GM12874 (cell line): ENCODE measurements around the gene PSRC1.

ENCODE experiments used
- TF ChIP-seq, protein P1 (sequence below): IDR thresholded peaks from 2 replicates; pipeline ENCODE4 v1.5.1; 2011; ENCODE audit warnings: low read depth, mild to moderate bottlenecking, control low read depth, low read length, moderate library complexity; ENCODE audit not compliant: insufficient read depth

The PSRC1 gene

DNA sequence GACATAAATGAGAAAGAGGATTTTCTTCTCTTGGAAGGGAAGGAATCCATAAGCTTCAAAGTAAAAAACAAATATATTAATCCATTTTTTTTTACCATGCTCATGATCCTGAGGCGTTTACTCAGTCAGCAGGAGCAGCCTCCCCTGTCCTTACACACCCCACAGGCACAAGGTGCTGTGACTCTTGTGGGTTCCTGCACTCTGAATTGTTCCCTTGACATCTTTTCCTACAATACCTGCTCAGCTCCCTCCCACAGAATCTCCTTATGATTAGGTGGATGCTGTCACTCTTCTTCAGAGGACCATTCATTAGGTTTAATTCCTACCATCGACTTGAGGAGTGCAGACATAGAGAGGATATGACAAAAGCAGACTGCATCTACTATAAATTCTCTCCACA lies 10.1 kb upstream of the PSRC1 start:
- TF ChIP-seq, protein P1, sequence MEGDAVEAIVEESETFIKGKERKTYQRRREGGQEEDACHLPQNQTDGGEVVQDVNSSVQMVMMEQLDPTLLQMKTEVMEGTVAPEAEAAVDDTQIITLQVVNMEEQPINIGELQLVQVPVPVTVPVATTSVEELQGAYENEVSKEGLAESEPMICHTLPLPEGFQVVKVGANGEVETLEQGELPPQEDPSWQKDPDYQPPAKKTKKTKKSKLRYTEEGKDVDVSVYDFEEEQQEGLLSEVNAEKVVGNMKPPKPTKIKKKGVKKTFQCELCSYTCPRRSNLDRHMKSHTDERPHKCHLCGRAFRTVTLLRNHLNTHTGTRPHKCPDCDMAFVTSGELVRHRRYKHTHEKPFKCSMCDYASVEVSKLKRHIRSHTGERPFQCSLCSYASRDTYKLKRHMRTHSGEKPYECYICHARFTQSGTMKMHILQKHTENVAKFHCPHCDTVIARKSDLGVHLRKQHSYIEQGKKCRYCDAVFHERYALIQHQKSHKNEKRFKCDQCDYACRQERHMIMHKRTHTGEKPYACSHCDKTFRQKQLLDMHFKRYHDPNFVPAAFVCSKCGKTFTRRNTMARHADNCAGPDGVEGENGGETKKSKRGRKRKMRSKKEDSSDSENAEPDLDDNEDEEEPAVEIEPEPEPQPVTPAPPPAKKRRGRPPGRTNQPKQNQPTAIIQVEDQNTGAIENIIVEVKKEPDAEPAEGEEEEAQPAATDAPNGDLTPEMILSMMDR, result no peak

DNA sequence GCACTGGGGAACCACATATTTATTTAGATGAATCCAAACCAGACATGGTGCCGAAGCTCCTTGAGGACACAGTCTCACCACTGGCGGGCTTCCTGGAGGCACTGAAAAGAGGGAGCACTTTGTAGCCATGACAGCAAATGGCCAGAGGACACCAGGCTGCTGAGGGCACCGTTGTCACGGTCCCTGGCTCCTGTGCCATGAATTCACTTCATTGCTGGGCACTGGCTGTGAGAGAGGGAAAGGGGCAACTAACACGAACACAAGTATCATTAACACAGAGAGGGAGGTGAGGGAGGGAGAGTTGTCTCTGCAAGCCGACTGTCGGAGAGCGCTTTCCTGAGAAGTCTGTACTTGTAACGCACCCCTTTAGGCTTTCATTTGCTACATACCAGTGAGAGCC lies 9.4 kb upstream of the PSRC1 start:
- TF ChIP-seq, protein P1, result no peak

DNA sequence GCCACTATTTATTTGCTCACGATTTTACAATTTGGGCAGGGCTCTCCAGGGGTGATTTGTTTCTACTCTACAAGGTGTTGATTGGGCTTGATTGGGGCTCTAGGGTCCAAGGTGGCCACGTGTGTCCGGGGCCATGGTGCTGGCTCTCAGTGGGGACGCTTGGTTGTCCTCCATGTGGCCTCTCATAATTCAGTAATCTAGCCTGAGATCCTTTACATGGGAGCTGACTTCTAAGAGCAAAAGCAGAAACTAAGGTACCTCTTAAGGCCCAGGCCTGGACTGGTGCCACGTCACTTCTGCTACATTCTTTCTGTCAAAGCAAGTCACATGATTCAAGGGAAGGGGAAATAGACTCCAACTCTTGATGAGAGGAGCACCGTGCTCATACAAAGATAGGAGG lies 8.1 kb upstream of the PSRC1 start:
- TF ChIP-seq, protein P1, result no peak

DNA sequence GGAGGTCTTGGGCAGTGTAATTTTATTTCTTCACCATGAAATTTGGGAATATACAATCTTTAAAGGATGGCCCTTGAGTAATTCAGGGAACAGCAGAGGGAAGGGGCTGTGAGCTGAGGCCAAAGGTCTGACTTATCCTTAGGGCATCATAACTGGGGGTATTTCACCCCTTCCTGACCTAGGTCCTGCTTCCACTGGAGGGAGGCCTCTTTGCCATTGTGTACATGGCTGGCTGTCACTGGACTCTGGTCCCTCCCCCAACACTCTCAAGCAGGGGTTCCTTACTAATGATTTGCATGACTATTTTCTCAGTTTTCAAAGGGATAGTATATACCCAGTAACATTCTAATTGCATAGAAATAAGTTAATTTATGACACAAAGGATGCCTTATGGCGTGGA lies 7.2 kb upstream of the PSRC1 start:
- TF ChIP-seq, protein P1, result no peak

DNA sequence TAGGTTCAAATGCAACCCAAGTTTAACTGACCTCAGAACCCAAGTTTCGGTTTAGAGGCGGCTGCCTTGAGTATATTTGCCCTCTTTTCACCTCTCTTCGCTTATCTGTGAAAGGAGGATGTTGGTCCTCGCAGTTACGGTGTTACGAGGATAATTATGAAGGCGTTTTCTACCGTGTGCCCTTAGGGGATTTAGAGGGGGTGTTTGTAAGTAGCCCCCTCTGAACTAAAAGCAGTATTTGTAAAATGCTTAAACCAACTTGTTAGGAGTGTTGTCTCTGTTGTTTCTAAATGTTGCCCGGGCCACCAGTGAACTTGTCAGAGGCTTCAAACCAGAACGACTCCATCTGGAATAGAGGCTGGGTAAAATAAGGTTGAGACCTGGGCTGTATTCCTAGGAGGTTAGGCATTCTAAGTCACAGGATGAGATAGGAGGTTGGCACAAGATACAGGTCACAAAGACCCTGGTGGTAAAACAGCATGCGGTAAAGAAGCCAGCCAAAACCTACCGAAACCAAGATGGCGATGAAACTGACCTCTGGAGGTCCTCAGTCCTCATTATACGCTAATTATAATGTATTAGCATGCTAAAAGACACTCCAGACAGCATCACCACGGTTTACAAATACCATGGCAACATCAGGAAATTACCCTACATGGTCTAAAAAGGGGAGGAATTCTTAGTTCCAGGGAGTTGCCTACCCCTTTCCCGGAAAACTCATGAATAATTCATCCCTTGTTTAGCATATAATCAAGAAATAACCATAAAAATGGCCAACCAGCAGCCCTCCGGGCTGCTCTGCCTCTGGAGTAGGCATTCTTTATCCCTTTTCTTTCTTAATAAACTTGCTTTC lies 1.0 kb upstream of the PSRC1 start:
- TF ChIP-seq, protein P1, result no peak

DNA sequence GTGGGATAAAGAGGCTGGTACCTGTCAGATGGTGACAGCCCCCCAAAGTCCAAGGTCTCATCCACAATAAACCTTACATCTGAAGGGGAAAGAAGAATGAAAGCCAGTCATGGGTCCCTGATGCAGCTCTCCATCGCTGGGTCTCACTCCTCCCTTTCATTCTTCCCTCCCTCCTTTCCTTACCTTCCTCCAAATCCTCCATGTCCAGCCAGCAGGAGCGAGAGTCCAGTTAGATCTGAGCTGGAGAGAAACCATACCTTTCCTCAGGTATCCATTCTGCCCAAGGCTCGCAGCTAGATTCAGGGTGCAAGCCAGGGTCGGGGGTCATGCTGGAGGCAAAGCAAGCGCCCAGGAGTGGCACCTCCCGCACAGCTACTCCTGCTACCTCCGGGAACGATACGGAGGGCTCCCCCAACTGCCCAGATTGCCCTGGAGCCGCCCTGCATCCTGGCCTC lies 421 bp downstream of the PSRC1 start:
- TF ChIP-seq, protein P1, result no peak

DNA sequence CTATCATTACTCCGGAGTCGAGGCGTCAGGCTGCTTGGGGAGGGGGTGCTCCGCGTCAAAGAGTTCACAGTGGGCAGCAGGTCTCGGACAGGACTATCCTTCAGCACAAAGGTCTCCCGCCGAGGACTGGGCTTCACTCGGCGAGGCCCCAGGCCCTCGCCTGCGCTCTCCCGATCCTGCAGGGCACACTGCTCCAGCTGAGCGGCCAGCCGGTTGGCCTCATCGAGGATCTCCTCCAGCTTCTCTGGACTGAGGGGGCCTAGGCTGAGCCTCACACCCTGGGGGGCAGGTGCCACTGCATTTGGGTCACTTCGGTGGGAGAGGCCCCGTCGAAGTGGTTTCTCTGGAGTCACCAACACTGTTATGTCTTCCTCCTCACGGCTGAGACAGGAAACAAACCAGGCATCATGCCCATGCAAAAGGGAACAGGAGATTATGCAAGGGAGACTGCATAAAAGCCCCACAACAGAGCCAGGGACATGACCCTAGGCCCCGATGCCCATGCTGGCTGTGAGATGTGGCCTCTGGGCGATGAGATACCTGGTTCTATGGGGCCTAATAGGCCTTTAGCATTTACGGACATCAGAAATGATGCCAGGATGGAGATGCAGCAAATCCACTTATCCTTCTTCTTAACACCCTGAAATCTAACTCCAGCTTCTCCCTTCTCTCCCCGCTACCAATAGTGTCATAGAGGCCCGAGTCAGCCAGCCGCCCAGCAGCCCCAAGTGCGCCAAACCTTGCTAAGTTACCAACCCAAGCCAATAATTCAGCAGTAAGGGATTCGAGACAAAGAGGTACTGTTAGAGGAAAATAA lies 1.1 kb downstream of the PSRC1 start:
- TF ChIP-seq, protein P1, result no peak
